ENCODE data around the gene PKIB.

The PKIB gene

GRCh38 chr6:122696079-122696478 lies 85.9 kb downstream of the PKIB start:
- no peak for DNase-seq (ENCODE audit: low read depth)
- H3K4me3 ChIP-seq (ENCODE audit: low read depth, low read length) = no peak overlapping the region
- TF ChIP-seq CTCF (IDR thresholded peaks at IDR 0.05; ENCODE audit: control insufficient read depth, extremely low read depth, insufficient read depth) = no peak

GRCh38 chr6:122696853-122697252 lies 86.6 kb downstream of the PKIB start:
- TF ChIP-seq CTCF (IDR thresholded peaks at IDR 0.05; ENCODE audit: control insufficient read depth, extremely low read depth, insufficient read depth) = no peak
- no peak overlapping the region for H3K4me3 ChIP-seq (ENCODE audit: low read depth, low read length)
- DNase-seq (ENCODE audit: low read depth) = no peak

GRCh38 chr6:122697458-122697857 lies 87.3 kb downstream of the PKIB start:
- no peak overlapping the region for H3K4me3 ChIP-seq (ENCODE audit: low read depth, low read length)
- no peak for TF ChIP-seq CTCF (IDR thresholded peaks at IDR 0.05; ENCODE audit: control insufficient read depth, extremely low read depth, insufficient read depth)
- no peak for DNase-seq (ENCODE audit: low read depth)

- DNase-seq (ENCODE audit: low read depth) = no peak
- TF ChIP-seq CTCF (IDR thresholded peaks at IDR 0.05; ENCODE audit: control insufficient read depth, extremely low read depth, insufficient read depth) = no peak
- H3K4me3 ChIP-seq (ENCODE audit: low read depth, low read length) = no peak overlapping the region
Measured at GRCh38 chr6:122701666-122702065, 91.5 kb downstream of the PKIB start.

- DNase-seq (ENCODE audit: low read depth) = no peak
- no peak overlapping the region for H3K4me3 ChIP-seq (ENCODE audit: low read depth, low read length)
- no peak for TF ChIP-seq CTCF (IDR thresholded peaks at IDR 0.05; ENCODE audit: control insufficient read depth, extremely low read depth, insufficient read depth)
Measured at GRCh38 chr6:122702841-122703240, 92.6 kb downstream of the PKIB start.

GRCh38 chr6:122704066-122704465 lies 93.9 kb downstream of the PKIB start:
- DNase-seq (ENCODE audit: low read depth) = no peak
- TF ChIP-seq CTCF (IDR thresholded peaks at IDR 0.05; ENCODE audit: control insufficient read depth, extremely low read depth, insufficient read depth) = no peak
- no peak overlapping the region for H3K4me3 ChIP-seq (ENCODE audit: low read depth, low read length)

- no peak for DNase-seq (ENCODE audit: low read depth)
- no peak overlapping the region for H3K4me3 ChIP-seq (ENCODE audit: low read depth, low read length)
- no peak for TF ChIP-seq CTCF (IDR thresholded peaks at IDR 0.05; ENCODE audit: control insufficient read depth, extremely low read depth, insufficient read depth)
Measured at GRCh38 chr6:122709922-122710512, 99.8 kb downstream of the PKIB start.

All from LNCaP clone FGC (cell line).